Body of pancreas (tissue), 4 donors: ENCODE measurements around the gene SIM2.

ENCODE experiments used
- CTCF ChIP-seq, 7 experiments: fragments of 450-650 bp in 4 of 7; fragments of 200-600 bp in 3 of 7; sonication (generic) in 3 of 7; IDR thresholded peaks; one replicate each; pipeline ENCODE4 v1.5.1; 2016 to 2019; ENCODE audit warnings: antibody characterized with exemption in 7 of 7
- POLR2A ChIP-seq, 3 donors: fragments of 450-650 bp; IDR thresholded peaks; one replicate each; pipeline ENCODE4 v1.6.1; 2016; ENCODE audit warnings: antibody characterized with exemption in 3 of 3, mild to moderate bottlenecking in 2 of 3

- TF ChIP-seq CTCF (IDR thresholded peaks at IDR 0.05): no peak
- TF ChIP-seq POLR2A (IDR thresholded peaks at IDR 0.05): no peak
Observed at GRCh38 chr21:36734367-36735200, 35.7 kb downstream of the SIM2 start.
